H9 (cell line): ENCODE results near the gene AVEN. TPM values are rescaled to one million over a fixed set of nuclear protein-coding genes. Genes with fewer than 3 reads are reported as not detected.

Experiments
- DNase-seq: peaks from one replicate; pipeline ENCODE4 v3.0.0-alpha.2; 2017
- H2AFZ ChIP-seq: one replicate; pipeline ENCODE4 v1.6.1; 2013; ENCODE audit warnings: mild to moderate bottlenecking, low read length, control low read depth, moderate library complexity
- H2AK5ac ChIP-seq: 2 replicates; pipeline ENCODE4 v1.6.1; 2013; ENCODE audit warnings: low read length, control low read depth, mixed read lengths; ENCODE audit not compliant: insufficient read length
- H2BK120ac ChIP-seq: one replicate; pipeline ENCODE4 v1.6.1; 2013; ENCODE audit warnings: low read depth, mild to moderate bottlenecking, low read length, control low read depth, inconsistent platforms; ENCODE audit not compliant: poor library complexity, severe bottlenecking
- H2BK12ac ChIP-seq: 2 replicates; pipeline ENCODE4 v1.6.1; 2013; ENCODE audit warnings: low read length, control low read depth, mixed read lengths, low read depth; ENCODE audit not compliant: insufficient read length
- H2BK15ac ChIP-seq: 2 replicates; pipeline ENCODE4 v1.6.1; 2013; ENCODE audit warnings: low read depth, low read length, control low read depth
- H2BK20ac ChIP-seq: one replicate; pipeline ENCODE4 v1.6.1; 2013; ENCODE audit warnings: low read depth, mild to moderate bottlenecking, low read length, control low read depth, inconsistent platforms; ENCODE audit not compliant: poor library complexity, severe bottlenecking
- H2BK5ac ChIP-seq: 2 replicates; pipeline ENCODE4 v1.6.1; 2013; ENCODE audit warnings: low read length, control low read depth, mixed read lengths; ENCODE audit not compliant: insufficient read length
- H3K14ac ChIP-seq: 2 replicates; pipeline ENCODE4 v1.6.1; 2013; ENCODE audit warnings: low read length, control low read depth; ENCODE audit not compliant: insufficient read depth
- H3K18ac ChIP-seq: 2 replicates; pipeline ENCODE4 v1.6.1; 2013; ENCODE audit warnings: low read depth, mild to moderate bottlenecking, mixed read lengths, low read length, control low read depth; ENCODE audit not compliant: insufficient read length
- H3K23ac ChIP-seq: 2 replicates; pipeline ENCODE4 v1.6.1; 2013; ENCODE audit warnings: low read length, control low read depth, mixed read lengths, low read depth; ENCODE audit not compliant: insufficient read length
- H3K23me2 ChIP-seq: 2 replicates; pipeline ENCODE4 v1.6.1; 2013; ENCODE audit warnings: low read depth, mild to moderate bottlenecking, mixed read lengths, low read length, control low read depth; ENCODE audit not compliant: insufficient read length, poor library complexity, severe bottlenecking
- H3K27ac ChIP-seq: 2 replicates; pipeline ENCODE4 v1.5.1; 2013; ENCODE audit warnings: low read length, control low read depth, mixed read lengths, low read depth; ENCODE audit not compliant: insufficient read length
- H3K27me3 ChIP-seq: 2 replicates; pipeline ENCODE4 v1.6.1; 2013; ENCODE audit warnings: low read length, control low read depth, inconsistent platforms; ENCODE audit not compliant: insufficient read depth
- H3K4ac ChIP-seq: 2 replicates; pipeline ENCODE4 v1.6.1; 2013; ENCODE audit warnings: low read depth, mild to moderate bottlenecking, control low read depth, inconsistent platforms, low read length, moderate library complexity
- H3K4me1 ChIP-seq: 2 replicates; pipeline ENCODE4 v1.6.1; 2013; ENCODE audit warnings: low read length, control low read depth, inconsistent platforms; ENCODE audit not compliant: insufficient read depth
- H3K4me2 ChIP-seq: 2 replicates; pipeline ENCODE4 v1.6.1; 2013; ENCODE audit warnings: low read length, control low read depth, mixed read lengths; ENCODE audit not compliant: insufficient read length, insufficient read depth
- H3K56ac ChIP-seq: 2 replicates; pipeline ENCODE4 v1.6.1; 2013; ENCODE audit warnings: low read depth, mild to moderate bottlenecking, mixed read lengths, low read length, control low read depth; ENCODE audit not compliant: insufficient read length
- H3K79me1 ChIP-seq: 2 replicates; pipeline ENCODE4 v1.6.1; 2013; ENCODE audit warnings: low read depth, mild to moderate bottlenecking, moderate library complexity, low read length, control low read depth, inconsistent platforms; ENCODE audit not compliant: insufficient read depth, poor library complexity, severe bottlenecking
- H3K79me2 ChIP-seq: 2 replicates; pipeline ENCODE4 v1.6.1; 2013; ENCODE audit warnings: low read length, control low read depth, inconsistent platforms; ENCODE audit not compliant: insufficient read depth
- H3K9ac ChIP-seq: 2 replicates; pipeline ENCODE4 v1.6.1; 2013; ENCODE audit warnings: low read length, control low read depth, mixed read lengths; ENCODE audit not compliant: insufficient read length; ENCODE audit errors: extremely low read depth
- H3K9me3 ChIP-seq: one replicate; pipeline ENCODE4 v1.6.1; 2013; ENCODE audit warnings: low read depth, low read length, inconsistent platforms; ENCODE audit not compliant: control insufficient read depth
- H3T11ph ChIP-seq: one replicate; pipeline ENCODE4 v1.6.1; 2013; ENCODE audit warnings: mild to moderate bottlenecking, low read length, control low read depth, inconsistent platforms
- H4K20me1 ChIP-seq: one replicate; pipeline ENCODE4 v1.6.1; 2013; ENCODE audit not compliant: control insufficient read depth, insufficient read length, insufficient read depth
- H4K5ac ChIP-seq: 2 replicates; pipeline ENCODE4 v1.6.1; 2013; ENCODE audit warnings: low read depth, mild to moderate bottlenecking, mixed read lengths, low read length, control low read depth; ENCODE audit not compliant: insufficient read length
- H4K8ac ChIP-seq: replicated peaks from 2 replicates; pipeline ENCODE4 v1.6.1; 2013; ENCODE audit warnings: low read length, control low read depth, mixed read lengths, low read depth; ENCODE audit not compliant: insufficient read length
- H4K91ac ChIP-seq: 2 replicates; pipeline ENCODE4 v1.6.1; 2013; ENCODE audit warnings: low read depth, mild to moderate bottlenecking, moderate library complexity, mixed read lengths, low read length, control low read depth; ENCODE audit not compliant: insufficient read length
- H3K27ac Mint-ChIP-seq, 3 experiments: 2 replicates in 2 of 3; 3 replicates in 1 of 3; pipeline ENCODE4 v1.8.0; 2020 to 2021; ENCODE audit warnings: mixed read lengths in 3 of 3, mild to moderate bottlenecking in 1 of 3, moderate library complexity in 1 of 3
- H3K27me3 Mint-ChIP-seq: 2 replicates; pipeline ENCODE4 v1.8.0; 2021; ENCODE audit warnings: low read depth, mild to moderate bottlenecking, moderate library complexity, mixed read lengths
- H3K36me3 Mint-ChIP-seq, 3 experiments: 2 replicates in 2 of 3; 3 replicates in 1 of 3; pipeline ENCODE4 v1.8.0; 2020 to 2021; ENCODE audit warnings: low read depth in 3 of 3, mixed read lengths in 3 of 3; ENCODE audit not compliant: insufficient read depth in 1 of 3
- H3K4me1 Mint-ChIP-seq, 2 experiments: 2 replicates each; pipeline ENCODE4 v1.8.0; 2020; ENCODE audit warnings: mixed read lengths in 2 of 2
- H3K4me3 Mint-ChIP-seq, 2 experiments: 2 replicates in 1 of 2; 3 replicates in 1 of 2; pipeline ENCODE4 v1.8.0; 2020 to 2021; ENCODE audit warnings: mild to moderate bottlenecking in 2 of 2, mixed read lengths in 2 of 2, moderate library complexity in 1 of 2
- H3K9me3 Mint-ChIP-seq, 2 experiments: 2 replicates in 1 of 2; 3 replicates in 1 of 2; pipeline ENCODE4 v1.8.0; 2020; ENCODE audit warnings: mild to moderate bottlenecking in 2 of 2, mixed read lengths in 2 of 2, moderate library complexity in 1 of 2
- CTCF ChIP-seq: fragments of 200-600 bp; sonication (generic); conservative IDR thresholded peaks from 3 replicates; pipeline ENCODE4 v1.8.0; 2021; ENCODE audit warnings: antibody characterized with exemption, mild to moderate bottlenecking
- WGBS: extraction: QIAGEN DNeasy Blood & Tissue Kit; methylation state at CpG from one replicate; pipeline ENCODE4 v1.1.7; 2013; ENCODE audit warnings: missing lambda C conversion rate, low lambda C conversion rate, mixed read lengths; ENCODE audit not compliant: insufficient read length; ENCODE audit errors: extremely low coverage; 5-methylcytosine and 5-hydroxymethylcytosine counted together
- total RNA-seq: library from RNA; stranded (reverse); gene quantifications from 2 replicates; pipeline ENCODE4 v1.2.1, GENCODE V29; 2021

Gene AVEN
- total RNA-seq, 1 experiment from 2014 or later, result 16.1 TPM

GRCh38 chr15:34013746-34014145 is 25.3 kb downstream of the AVEN start:
- no peak overlapping the region for H4K91ac ChIP-seq
- H2BK20ac ChIP-seq, result no peak overlapping the region
- no peak overlapping the region for H2BK12ac ChIP-seq
- WGBS, result no CpG with 5 or more reads among the region's 9 CpGs
- H2BK5ac ChIP-seq, result no peak overlapping the region
- H3K79me2 ChIP-seq, result no peaks in the 10 kb centered on the region
- no peaks in the 10 kb centered on the region for H4K20me1 ChIP-seq
- H4K8ac ChIP-seq, result no peak overlapping the region
- no peak overlapping the region for H3K14ac ChIP-seq
- H3K36me3 Mint-ChIP-seq, result peaks cover 7 to 16% (median 8%) of the 10 kb centered on the region in 3 experiments
- no peak overlapping the region for H2BK15ac ChIP-seq
- no peak overlapping the region for H3K4me2 ChIP-seq
- no peaks in the 10 kb centered on the region for H3K23me2 ChIP-seq
- peaks cover 2% of the 10 kb centered on the region; the same call in 1 of the 2 replicates for H3K4me1 ChIP-seq
- H3K56ac ChIP-seq, result no peak overlapping the region
- H2BK120ac ChIP-seq, result no peak overlapping the region
- H3K79me1 ChIP-seq, result no peaks in the 10 kb centered on the region
- no peak overlapping the region for H3K27ac Mint-ChIP-seq
- H3K4me3 Mint-ChIP-seq, result no peak overlapping the region
- H2AFZ ChIP-seq, result no peak overlapping the region
- no peak for DNase-seq
- no peak for TF ChIP-seq CTCF
- H3K4ac ChIP-seq, result no peak overlapping the region
- H3K4me1 Mint-ChIP-seq, result peaks cover 17 to 19% of the 10 kb centered on the region in 2 experiments
- H3K9me3 ChIP-seq, result no peaks in the 10 kb centered on the region
- no peak overlapping the region for H3K27ac ChIP-seq
- H3T11ph ChIP-seq, result no peak overlapping the region
- no peak overlapping the region for H3K23ac ChIP-seq
- no peaks in the 10 kb centered on the region; a peak in 1 of 5 replicates for H3K9me3 Mint-ChIP-seq
- no peaks in the 10 kb centered on the region for H3K27me3 ChIP-seq
- no peak overlapping the region for H2AK5ac ChIP-seq
- no peaks in the 10 kb centered on the region for H3K27me3 Mint-ChIP-seq
- H4K5ac ChIP-seq, result no peak overlapping the region
- no peak overlapping the region for H3K18ac ChIP-seq
- no peak overlapping the region for H3K9ac ChIP-seq
